SK-N-SH (cell line): ENCODE data around the gene FSIP1. TPM values are rescaled to one million over a fixed set of nuclear protein-coding genes. Genes with fewer than 3 reads are reported as not detected.
A peak's percentile ranks its signal among the peaks of the same experiment; 100 is the strongest.

Source experiments
- CTCF ChIA-PET: fragments of 300-600, 350-600 bp; formaldehyde crosslinking; extraction: SDS; loops from one replicate; lab custom pipeline; 2021; lab: Yijun Ruan, JAX
- POLR2A ChIA-PET: fragments of 350-600 bp; sonication (Branson Sonifier 250); formaldehyde crosslinking; extraction: SDS; loops from one replicate; lab custom pipeline; 2020; ENCODE audit warnings: antibody characterized with exemption, inconsistent platforms; lab: Yijun Ruan, JAX
- DNase-seq: peaks from one replicate; pipeline ENCODE4 v3.0.0; 2012
- H2AFZ ChIP-seq: fragments of 200-600 bp; sonication (generic); 2 replicates; pipeline ENCODE4 v1.8.1; 2016; ENCODE audit warnings: antibody characterized with exemption, mild to moderate bottlenecking, low read depth
- H3F3A ChIP-seq: fragments of 200-600 bp; sonication (generic); replicated peaks from 2 replicates; pipeline ENCODE3; 2016; ENCODE audit warnings: antibody characterized with exemption, mild to moderate bottlenecking; ENCODE audit not compliant: insufficient read depth
- H3K27ac ChIP-seq, 2 experiments: fragments of 200-500 bp in 1 of 2; fragments of 200-600 bp in 1 of 2; sonication (Bioruptor generic) in 1 of 2; sonication (generic), shearing (Covaris generic) in 1 of 2; 2 replicates each; pipeline versions ENCODE4 v1.5.1 to v1.6.1; 2014 to 2016; ENCODE audit warnings: low read depth in 2 of 2, inconsistent platforms in 1 of 2, low read length in 1 of 2, mild to moderate bottlenecking in 1 of 2, mixed read lengths in 1 of 2
- H3K27me3 ChIP-seq: fragments of 200-600 bp; sonication (generic), shearing (Covaris generic); 2 replicates; pipeline ENCODE4 v1.6.1; 2016; ENCODE audit warnings: mixed run types; ENCODE audit not compliant: insufficient read depth
- H3K36me3 ChIP-seq, 2 experiments: fragments of 200-500 bp in 1 of 2; fragments of 200-600 bp in 1 of 2; sonication (Bioruptor generic) in 1 of 2; sonication (generic) in 1 of 2; replicated peaks in 1 of 2; 2 replicates each; pipeline versions ENCODE3 to v1.5.1; 2014 to 2016; ENCODE audit warnings: low read length in 1 of 2, mild to moderate bottlenecking in 1 of 2; ENCODE audit not compliant: insufficient read depth in 2 of 2, control insufficient read depth in 1 of 2
- H3K4me1 ChIP-seq, 2 experiments: fragments of 200-500 bp in 1 of 2; fragments of 200-600 bp in 1 of 2; sonication (Bioruptor generic) in 1 of 2; sonication (generic), shearing (Covaris generic) in 1 of 2; 2 replicates each; pipeline versions ENCODE4 v1.5.1 to v1.6.1; 2014 to 2016; ENCODE audit warnings: low read depth in 1 of 2, low read length in 1 of 2, mixed run types in 1 of 2; ENCODE audit not compliant: insufficient read depth in 2 of 2, control insufficient read depth in 1 of 2
- H3K4me2 ChIP-seq: fragments of 200-600 bp; sonication (generic), shearing (Covaris generic); 2 replicates; pipeline ENCODE4 v1.6.1; 2017; ENCODE audit warnings: mixed run types
- H3K4me3 ChIP-seq, 2 experiments: fragments of 200-500 bp in 1 of 2; fragments of 200-600 bp in 1 of 2; sonication (Bioruptor generic) in 1 of 2; sonication (generic), shearing (Covaris generic) in 1 of 2; 2 replicates each; pipeline versions ENCODE4 v1.5.1 to v1.8.1; 2014 to 2016; ENCODE audit warnings: low read depth in 2 of 2, inconsistent platforms in 1 of 2, low read length in 1 of 2, mild to moderate bottlenecking in 1 of 2, mixed read lengths in 1 of 2, moderate library complexity in 1 of 2
- H3K79me2 ChIP-seq: fragments of 200-600 bp; sonication (generic); 2 replicates; pipeline ENCODE4 v1.8.1; 2017; ENCODE audit warnings: mild to moderate bottlenecking; ENCODE audit not compliant: insufficient read depth
- H3K9ac ChIP-seq: fragments of 200-600 bp; sonication (generic); 2 replicates; pipeline ENCODE4 v1.6.1; 2017; ENCODE audit warnings: mixed run types
- H3K9me2 ChIP-seq: fragments of 200-600 bp; sonication (generic); 2 replicates; pipeline ENCODE4 v1.6.1; 2017; ENCODE audit warnings: mixed run types
- H3K9me3 ChIP-seq: fragments of 200-600 bp; sonication (generic); 2 replicates; pipeline ENCODE4 v1.6.1; 2017; ENCODE audit warnings: mixed run types, mild to moderate bottlenecking, moderate library complexity
- H4K20me1 ChIP-seq: fragments of 200-600 bp; sonication (generic); 2 replicates; pipeline ENCODE4 v1.6.1; 2017; ENCODE audit warnings: mild to moderate bottlenecking, mixed run types; ENCODE audit not compliant: insufficient read depth
- CHD2 ChIP-seq: fragments of 150-350 bp; IDR thresholded peaks from 2 replicates; pipeline ENCODE4 v1.6.1; 2018; ENCODE audit warnings: low read length; ENCODE audit not compliant: partially characterized antibody
- ELF1 ChIP-seq: IDR thresholded peaks from 2 replicates; pipeline ENCODE4 v1.4.0; 2012
- MXI1 ChIP-seq: IDR thresholded peaks from 2 replicates; pipeline ENCODE4 v1.6.1; 2012; ENCODE audit warnings: mild to moderate bottlenecking, low read depth, low read length, improper control_type of control experiment
- RCOR1 ChIP-seq: fragments of 150-350 bp; IDR thresholded peaks from 2 replicates; pipeline ENCODE4 v1.6.1; 2017; ENCODE audit warnings: antibody characterized with exemption, low read length
- RFX5 ChIP-seq: IDR thresholded peaks from 2 replicates; pipeline ENCODE4 v1.6.1; 2012; ENCODE audit warnings: mild to moderate bottlenecking, improper control_type of control experiment, low read length
- YY1 ChIP-seq: IDR thresholded peaks from 2 replicates; pipeline ENCODE4 v1.4.0; 2012; ENCODE audit warnings: low read depth, mild to moderate bottlenecking
- WGBS: methylation state at CpG from one replicate; pipeline ENCODE4 v1.1.6; 2017; ENCODE audit warnings: low lambda C conversion rate; 5-methylcytosine and 5-hydroxymethylcytosine counted together
- polyA plus RNA-seq, 3 experiments: library from polyadenylated mRNA; depleted of rRNA; stranded (reverse); fragments of >200 nt; gene quantifications; 2 replicates each; pipeline ENCODE4 v1.2.3, GENCODE V29; 2012
- TF ChIP-seq, protein P1 (sequence below): IDR thresholded peaks from 2 replicates; pipeline ENCODE4 v1.4.0; 2012; ENCODE audit warnings: low read depth, borderline replicate concordance
- TF ChIP-seq, protein P2 (sequence below): IDR thresholded peaks from 2 replicates; pipeline ENCODE4 v1.4.0; 2012; ENCODE audit warnings: low read depth, borderline replicate concordance
- TF ChIP-seq, protein P3 (sequence below): IDR thresholded peaks from 2 replicates; pipeline ENCODE4 v1.4.0; 2012; ENCODE audit warnings: low read depth
- TF ChIP-seq, protein P4 (sequence below): fragments of 200-600 bp; sonication (generic); IDR thresholded peaks from 2 replicates; pipeline ENCODE4 v1.6.1; 2017; ENCODE audit warnings: antibody characterized with exemption, mild to moderate bottlenecking, moderate library complexity

FSIP1 gene
- polyA plus RNA-seq, 1 of the 3 experiments (the other 2 are of a cell fraction) = 0.43 TPM

DNA sequence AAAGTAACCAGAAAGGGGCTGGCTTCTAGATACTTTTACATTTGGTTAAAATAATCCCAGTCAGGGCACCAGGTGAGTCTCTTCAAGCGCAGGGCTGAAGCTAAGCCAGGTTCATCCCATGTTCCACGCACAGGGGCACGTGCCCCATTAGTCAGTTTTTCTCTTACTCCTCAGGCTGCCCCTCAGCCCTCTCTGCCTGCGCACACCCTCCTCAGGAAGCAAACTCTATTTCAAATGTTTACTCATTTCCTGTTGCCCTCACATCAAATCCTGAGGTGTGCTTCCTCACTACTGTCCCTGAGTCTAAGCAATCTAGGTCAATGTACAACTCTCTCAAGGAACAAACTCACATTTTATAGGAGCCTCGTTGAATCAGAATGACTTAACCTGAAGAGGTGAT is 153.3 kb downstream of the FSIP1 start:
- H3K9ac ChIP-seq = no peak overlapping the region

DNA sequence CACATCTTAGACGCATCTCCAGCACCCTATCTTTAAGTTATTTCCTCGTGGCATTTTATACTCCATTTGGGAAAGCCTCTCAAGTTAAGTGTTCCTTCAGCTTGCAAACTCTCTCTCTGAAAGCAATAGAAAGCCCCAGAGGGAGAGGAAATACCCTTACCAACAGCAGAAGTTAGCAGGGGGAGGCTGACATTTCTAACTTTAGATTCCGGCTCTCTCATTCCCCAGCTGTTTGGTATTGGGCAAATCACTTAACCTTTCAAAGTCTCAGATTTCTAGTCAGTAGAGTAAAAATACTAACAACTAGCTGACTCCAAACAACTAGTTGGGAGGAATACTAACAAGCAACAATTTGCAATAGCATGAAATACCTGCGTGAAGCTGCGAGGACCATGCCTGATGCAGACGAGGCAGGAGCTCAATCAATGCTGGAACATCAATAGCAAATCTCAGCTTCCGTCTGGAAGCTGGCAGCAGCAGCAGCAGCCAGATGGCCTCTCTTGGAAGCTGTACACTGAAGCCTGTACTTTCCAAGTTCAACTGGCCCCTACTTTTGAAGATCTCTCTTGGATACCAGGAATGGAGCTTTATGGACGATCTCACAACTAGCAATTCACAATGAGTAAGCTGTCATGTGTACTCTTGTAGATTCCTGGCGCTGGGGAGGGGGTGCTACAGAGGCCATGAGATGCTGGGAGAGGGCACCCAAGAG is 153.9 kb downstream of the FSIP1 start:
- Histone ChIP-seq H3K9me3 (no peaks in the 10 kb centered on the region), H3F3A (peaks cover 10% of the 10 kb centered on the region), H3K27me3 (no peaks in the 10 kb centered on the region), H2AFZ (no peak overlapping the region), H3K4me3 (no peak overlapping the region), H3K9ac (no peak overlapping the region), H3K4me2 (no peak overlapping the region), H3K27ac (no peak overlapping the region), H4K20me1 (no peaks in the 10 kb centered on the region), H3K4me1 (peaks cover 3 to 22% of the 10 kb centered on the region in 2 experiments; a peak in 3 of 4 replicates), H3K9me2 (no peaks in the 10 kb centered on the region), H3K79me2 (no peaks in the 10 kb centered on the region), H3K36me3 (no peaks in the 10 kb centered on the region)
- ChIA-PET CTCF (interaction anchor here (0.8 to 1.6 kb wide), 2 partner anchors 12 to 57 kb away, joined by 4 read pairs; no protein-coding TSS in a partner anchor), POLR2A (interaction anchor here (0.9 kb wide), 1 partner anchor 1377 kb away, joined by 3 read pairs; no protein-coding TSS in a partner anchor)
- no peak for DNase-seq
- TF ChIP-seq, protein P1, sequence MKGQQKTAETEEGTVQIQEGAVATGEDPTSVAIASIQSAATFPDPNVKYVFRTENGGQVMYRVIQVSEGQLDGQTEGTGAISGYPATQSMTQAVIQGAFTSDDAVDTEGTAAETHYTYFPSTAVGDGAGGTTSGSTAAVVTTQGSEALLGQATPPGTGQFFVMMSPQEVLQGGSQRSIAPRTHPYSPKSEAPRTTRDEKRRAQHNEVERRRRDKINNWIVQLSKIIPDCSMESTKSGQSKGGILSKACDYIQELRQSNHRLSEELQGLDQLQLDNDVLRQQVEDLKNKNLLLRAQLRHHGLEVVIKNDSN = no peak
- TF ChIP-seq RCOR1 = no peak
- TF ChIP-seq ELF1 = no peak
- TF ChIP-seq, protein P2, sequence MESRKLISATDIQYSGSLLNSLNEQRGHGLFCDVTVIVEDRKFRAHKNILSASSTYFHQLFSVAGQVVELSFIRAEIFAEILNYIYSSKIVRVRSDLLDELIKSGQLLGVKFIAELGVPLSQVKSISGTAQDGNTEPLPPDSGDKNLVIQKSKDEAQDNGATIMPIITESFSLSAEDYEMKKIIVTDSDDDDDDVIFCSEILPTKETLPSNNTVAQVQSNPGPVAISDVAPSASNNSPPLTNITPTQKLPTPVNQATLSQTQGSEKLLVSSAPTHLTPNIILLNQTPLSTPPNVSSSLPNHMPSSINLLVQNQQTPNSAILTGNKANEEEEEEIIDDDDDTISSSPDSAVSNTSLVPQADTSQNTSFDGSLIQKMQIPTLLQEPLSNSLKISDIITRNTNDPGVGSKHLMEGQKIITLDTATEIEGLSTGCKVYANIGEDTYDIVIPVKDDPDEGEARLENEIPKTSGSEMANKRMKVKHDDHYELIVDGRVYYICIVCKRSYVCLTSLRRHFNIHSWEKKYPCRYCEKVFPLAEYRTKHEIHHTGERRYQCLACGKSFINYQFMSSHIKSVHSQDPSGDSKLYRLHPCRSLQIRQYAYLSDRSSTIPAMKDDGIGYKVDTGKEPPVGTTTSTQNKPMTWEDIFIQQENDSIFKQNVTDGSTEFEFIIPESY = no peak
- TF ChIP-seq RFX5 = no peak
- no peak for TF ChIP-seq MXI1
- no peak for TF ChIP-seq CHD2
- TF ChIP-seq YY1 = no peak
- 83% methylated on average over 9 of the region's 9 CpGs for WGBS

More for the DNA sequence above, 153.3 kb downstream of the FSIP1 start:
- ChIA-PET POLR2A (interaction anchor here (0.9 kb wide), 1 partner anchor 1378 kb away, joined by 3 read pairs; no protein-coding TSS in a partner anchor), CTCF (interaction anchor here (0.8 to 1.6 kb wide), 4 partner anchors 12 to 128 kb away, joined by 3 to 5 read pairs (median 4); no protein-coding TSS in a partner anchor)
- TF ChIP-seq, protein P3, sequence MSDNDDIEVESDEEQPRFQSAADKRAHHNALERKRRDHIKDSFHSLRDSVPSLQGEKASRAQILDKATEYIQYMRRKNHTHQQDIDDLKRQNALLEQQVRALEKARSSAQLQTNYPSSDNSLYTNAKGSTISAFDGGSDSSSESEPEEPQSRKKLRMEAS = peak; percentile 20; the same call in 1 of the 2 replicates
- TF ChIP-seq, protein P4, sequence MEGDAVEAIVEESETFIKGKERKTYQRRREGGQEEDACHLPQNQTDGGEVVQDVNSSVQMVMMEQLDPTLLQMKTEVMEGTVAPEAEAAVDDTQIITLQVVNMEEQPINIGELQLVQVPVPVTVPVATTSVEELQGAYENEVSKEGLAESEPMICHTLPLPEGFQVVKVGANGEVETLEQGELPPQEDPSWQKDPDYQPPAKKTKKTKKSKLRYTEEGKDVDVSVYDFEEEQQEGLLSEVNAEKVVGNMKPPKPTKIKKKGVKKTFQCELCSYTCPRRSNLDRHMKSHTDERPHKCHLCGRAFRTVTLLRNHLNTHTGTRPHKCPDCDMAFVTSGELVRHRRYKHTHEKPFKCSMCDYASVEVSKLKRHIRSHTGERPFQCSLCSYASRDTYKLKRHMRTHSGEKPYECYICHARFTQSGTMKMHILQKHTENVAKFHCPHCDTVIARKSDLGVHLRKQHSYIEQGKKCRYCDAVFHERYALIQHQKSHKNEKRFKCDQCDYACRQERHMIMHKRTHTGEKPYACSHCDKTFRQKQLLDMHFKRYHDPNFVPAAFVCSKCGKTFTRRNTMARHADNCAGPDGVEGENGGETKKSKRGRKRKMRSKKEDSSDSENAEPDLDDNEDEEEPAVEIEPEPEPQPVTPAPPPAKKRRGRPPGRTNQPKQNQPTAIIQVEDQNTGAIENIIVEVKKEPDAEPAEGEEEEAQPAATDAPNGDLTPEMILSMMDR = no peak
- TF ChIP-seq, protein P1 = peak; percentile 33; the same call in 1 of the 2 replicates
- Histone ChIP-seq H3K27ac (peak overlapping the region in 1 of 2 experiments; percentile 6; a peak in 1 of 4 replicates), H2AFZ (no peak overlapping the region), H3K4me2 (no peak overlapping the region), H3K79me2 (no peaks in the 10 kb centered on the region), H3K27me3 (no peaks in the 10 kb centered on the region), H3K9me2 (no peaks in the 10 kb centered on the region), H4K20me1 (no peaks in the 10 kb centered on the region), H3K9me3 (no peaks in the 10 kb centered on the region), H3K4me3 (no peak overlapping the region), H3F3A (peaks cover 10% of the 10 kb centered on the region), H3K36me3 (no peaks in the 10 kb centered on the region), H3K4me1 (peaks cover 3 to 22% of the 10 kb centered on the region in 2 experiments; a peak in 3 of 4 replicates)
- 74% methylated on average over 5 of the region's 5 CpGs for WGBS
- no peak for DNase-seq
